Activated naive CD8-positive, alpha-beta T cell treated with anti-CD3 and anti-CD28 coated beads, Interleukin-2, amount 50 U/mL, for 24 hours (primary cell): Measurements from ENCODE around the gene C14orf132.

Experiments
- ATAC-seq: fragments of 150-1000 bp; cut with Tn5 transposase; one replicate; pipeline ENCODE4 v1.10.0; 2021
- DNase-seq: peaks from one replicate; pipeline ENCODE4 v3.0.0; 2021
- H3K27ac Mint-ChIP-seq: one replicate; pipeline ENCODE4 v1.8.0; 2021; ENCODE audit warnings: mild to moderate bottlenecking, mixed read lengths
- H3K27me3 Mint-ChIP-seq: one replicate; pipeline ENCODE4 v1.8.0; 2021; ENCODE audit warnings: mixed read lengths
- H3K36me3 Mint-ChIP-seq: one replicate; pipeline ENCODE4 v1.8.0; 2021; ENCODE audit warnings: low read depth, mixed read lengths
- H3K4me1 Mint-ChIP-seq: one replicate; pipeline ENCODE4 v1.8.0; 2021; ENCODE audit warnings: mixed read lengths
- H3K4me3 Mint-ChIP-seq: one replicate; pipeline ENCODE4 v1.8.0; 2021; ENCODE audit warnings: mild to moderate bottlenecking, moderate library complexity, mixed read lengths
- H3K9me3 Mint-ChIP-seq: one replicate; pipeline ENCODE4 v1.8.0; 2021; ENCODE audit warnings: mixed read lengths

The C14orf132 gene

DNA sequence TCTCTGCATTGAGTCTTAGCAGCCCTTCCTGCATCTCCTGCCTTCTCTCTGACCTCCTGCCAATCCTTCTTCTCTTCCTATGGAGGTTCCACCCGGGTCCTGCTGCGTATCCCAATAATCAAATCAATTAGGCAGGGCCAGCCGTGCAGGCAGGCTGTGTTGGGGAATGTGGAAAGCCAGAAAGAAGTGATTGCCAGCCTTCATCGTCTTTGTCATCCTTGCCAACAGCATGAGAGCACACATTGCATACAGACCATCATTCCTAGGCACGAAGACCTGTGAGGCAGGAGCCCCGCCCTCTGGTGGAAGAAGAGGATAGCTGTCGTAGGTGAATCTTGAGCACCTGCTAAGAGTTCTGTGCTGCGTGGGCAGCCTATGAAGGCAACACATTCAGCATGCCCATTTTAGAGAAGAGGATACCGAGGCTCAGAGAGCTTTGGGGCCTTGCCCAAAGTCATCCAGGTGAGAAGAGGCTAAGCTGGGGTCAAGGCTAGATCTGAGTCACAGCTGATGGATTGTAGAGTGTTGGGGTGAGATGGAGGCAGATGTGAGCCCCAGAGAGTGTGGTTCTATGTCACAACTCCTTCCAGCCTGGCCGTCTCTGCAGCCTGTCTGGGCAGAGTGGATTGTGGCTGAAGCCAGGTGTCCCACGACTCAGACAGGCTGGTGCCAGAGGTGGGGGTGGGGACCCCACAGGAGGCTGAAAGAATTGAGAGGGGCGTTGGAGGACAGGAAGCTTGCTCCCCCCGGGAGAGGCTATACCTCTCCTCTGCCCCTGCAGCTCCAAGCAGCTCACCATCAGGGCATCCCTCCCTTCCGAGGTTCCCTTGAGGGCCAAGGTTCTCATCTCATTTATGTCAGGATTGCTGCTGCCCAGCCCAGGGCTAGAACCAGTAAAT lies 12.7 kb downstream of the C14orf132 start:
- Mint-ChIP-seq H3K9me3 (no peaks in the 10 kb centered on the region), H3K4me3 (no peak overlapping the region), H3K27ac (no peak overlapping the region), H3K4me1 (no peaks in the 10 kb centered on the region), H3K36me3 (no peaks in the 10 kb centered on the region), H3K27me3 (peaks cover 10% of the 10 kb centered on the region)
- ATAC-seq, result peak; percentile 24
- DNase-seq, result no peak

- H3K4me1 Mint-ChIP-seq, result no peaks in the 10 kb centered on the region
- no peak for ATAC-seq
- no peaks in the 10 kb centered on the region for H3K36me3 Mint-ChIP-seq
- no peak for DNase-seq
- H3K9me3 Mint-ChIP-seq, result no peaks in the 10 kb centered on the region
- H3K27ac Mint-ChIP-seq, result no peak overlapping the region
- no peak overlapping the region for H3K4me3 Mint-ChIP-seq
- H3K27me3 Mint-ChIP-seq, result peaks cover 10% of the 10 kb centered on the region
Observed at GRCh38 chr14:96052541-96053247, 13.5 kb downstream of the C14orf132 start.

DNA sequence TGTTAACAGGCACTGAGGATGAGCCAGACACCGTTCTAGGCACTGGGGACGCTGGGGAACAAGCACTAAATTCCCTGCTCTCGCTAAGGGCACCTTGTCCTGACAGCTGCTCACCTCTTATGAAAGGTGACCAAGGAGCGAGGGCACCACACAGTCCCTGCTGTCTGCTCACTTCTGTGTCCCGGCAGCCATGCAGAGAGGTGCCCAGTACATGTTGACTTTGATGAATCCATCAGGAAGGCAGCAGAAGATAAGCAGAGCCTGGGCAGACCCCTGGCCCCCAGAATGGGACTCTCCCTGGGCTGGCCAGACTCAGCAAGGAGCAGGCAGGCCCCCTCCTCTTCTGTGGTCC lies 14.1 kb downstream of the C14orf132 start:
- ATAC-seq (no peak), DNase-seq (no peak)
- Mint-ChIP-seq H3K27me3 (peaks cover 10% of the 10 kb centered on the region), H3K36me3 (no peaks in the 10 kb centered on the region), H3K4me3 (no peak overlapping the region), H3K27ac (no peak overlapping the region), H3K9me3 (no peaks in the 10 kb centered on the region), H3K4me1 (no peaks in the 10 kb centered on the region)

- Mint-ChIP-seq H3K9me3 (no peaks in the 10 kb centered on the region), H3K27me3 (peaks cover 10% of the 10 kb centered on the region), H3K27ac (no peak overlapping the region), H3K4me3 (no peak overlapping the region), H3K36me3 (no peaks in the 10 kb centered on the region), H3K4me1 (no peaks in the 10 kb centered on the region)
- ATAC-seq (no peak), DNase-seq (no peak)
Observed at GRCh38 chr14:96053600-96054381, 14.6 kb downstream of the C14orf132 start.

DNA sequence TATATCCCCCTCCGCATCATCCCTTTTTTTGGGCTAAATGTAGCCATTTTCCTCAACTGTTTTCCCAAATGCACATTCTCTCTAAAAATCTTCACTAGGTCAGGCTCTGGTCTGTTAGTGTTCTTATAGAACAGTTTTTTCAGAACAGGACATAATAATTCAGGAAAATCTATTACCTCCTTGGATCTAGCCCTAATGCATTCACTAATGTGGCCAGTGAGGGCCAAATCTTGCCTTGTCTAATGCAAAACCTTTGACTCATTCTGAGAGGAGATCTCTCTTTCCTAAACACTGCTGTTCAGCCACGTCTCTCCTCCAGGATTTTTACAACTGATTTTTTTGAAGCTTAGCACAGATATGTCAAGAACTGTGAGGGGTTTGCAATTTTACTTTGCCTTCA lies 15.5 kb downstream of the C14orf132 start:
- ATAC-seq, result no peak

GRCh38 chr14:96055065-96055752 lies 16.0 kb downstream of the C14orf132 start:
- Mint-ChIP-seq H3K4me3 (no peak overlapping the region), H3K9me3 (no peaks in the 10 kb centered on the region), H3K4me1 (no peaks in the 10 kb centered on the region), H3K27me3 (peaks cover 13% of the 10 kb centered on the region), H3K27ac (no peak overlapping the region), H3K36me3 (no peaks in the 10 kb centered on the region)
- DNase-seq, result no peak
- ATAC-seq, result no peak

More for the DNA sequence above, 15.5 kb downstream of the C14orf132 start:
- H3K27me3 Mint-ChIP-seq, result peaks cover 12% of the 10 kb centered on the region
- H3K9me3 Mint-ChIP-seq, result no peaks in the 10 kb centered on the region
- no peaks in the 10 kb centered on the region for H3K4me1 Mint-ChIP-seq
- H3K27ac Mint-ChIP-seq, result no peak overlapping the region
- H3K36me3 Mint-ChIP-seq, result no peaks in the 10 kb centered on the region
- DNase-seq, result no peak
- no peak overlapping the region for H3K4me3 Mint-ChIP-seq

DNA sequence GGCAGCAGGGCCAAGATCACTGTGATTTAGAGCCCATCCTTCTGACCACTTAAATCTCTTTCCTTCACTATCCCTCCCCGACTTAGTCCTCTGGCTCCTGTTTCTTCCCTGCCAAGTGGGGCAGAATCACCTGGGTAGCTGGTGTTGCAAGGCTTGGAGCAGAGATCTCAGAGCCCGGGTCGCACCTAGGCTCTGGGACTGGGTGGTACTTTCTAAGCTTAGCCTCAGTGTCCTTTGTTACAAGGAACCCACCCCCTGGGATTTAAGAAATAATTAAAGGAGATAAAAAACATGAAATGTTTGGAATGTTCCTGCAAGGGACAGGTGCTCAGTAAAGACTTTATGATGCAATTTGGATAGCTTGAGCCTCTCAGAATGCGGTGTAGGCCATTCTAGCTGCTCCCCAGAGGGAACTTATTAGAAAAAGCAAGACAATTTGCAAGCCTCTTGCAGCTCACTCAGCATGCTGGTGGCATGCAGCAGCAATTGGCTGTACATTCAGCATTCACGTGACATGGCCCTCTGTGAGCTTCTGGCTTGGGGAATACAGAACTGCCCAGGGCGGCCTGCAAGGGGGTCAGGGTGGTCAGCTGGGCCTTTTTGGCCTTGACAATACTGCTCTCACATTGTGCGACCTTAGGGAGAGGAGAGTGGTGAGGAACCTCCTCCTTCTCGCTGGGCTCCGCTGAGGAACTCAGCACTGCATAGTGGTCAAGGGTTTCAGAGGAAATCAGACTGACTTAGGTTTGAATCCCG lies 16.8 kb downstream of the C14orf132 start:
- H3K4me3 Mint-ChIP-seq, result no peak overlapping the region
- DNase-seq (no peak), ATAC-seq (no peak)
- no peak overlapping the region for H3K27ac Mint-ChIP-seq
- no peaks in the 10 kb centered on the region for H3K9me3 Mint-ChIP-seq
- H3K4me1 Mint-ChIP-seq, result no peaks in the 10 kb centered on the region
- H3K27me3 Mint-ChIP-seq, result peaks cover 18% of the 10 kb centered on the region
- no peaks in the 10 kb centered on the region for H3K36me3 Mint-ChIP-seq

DNA sequence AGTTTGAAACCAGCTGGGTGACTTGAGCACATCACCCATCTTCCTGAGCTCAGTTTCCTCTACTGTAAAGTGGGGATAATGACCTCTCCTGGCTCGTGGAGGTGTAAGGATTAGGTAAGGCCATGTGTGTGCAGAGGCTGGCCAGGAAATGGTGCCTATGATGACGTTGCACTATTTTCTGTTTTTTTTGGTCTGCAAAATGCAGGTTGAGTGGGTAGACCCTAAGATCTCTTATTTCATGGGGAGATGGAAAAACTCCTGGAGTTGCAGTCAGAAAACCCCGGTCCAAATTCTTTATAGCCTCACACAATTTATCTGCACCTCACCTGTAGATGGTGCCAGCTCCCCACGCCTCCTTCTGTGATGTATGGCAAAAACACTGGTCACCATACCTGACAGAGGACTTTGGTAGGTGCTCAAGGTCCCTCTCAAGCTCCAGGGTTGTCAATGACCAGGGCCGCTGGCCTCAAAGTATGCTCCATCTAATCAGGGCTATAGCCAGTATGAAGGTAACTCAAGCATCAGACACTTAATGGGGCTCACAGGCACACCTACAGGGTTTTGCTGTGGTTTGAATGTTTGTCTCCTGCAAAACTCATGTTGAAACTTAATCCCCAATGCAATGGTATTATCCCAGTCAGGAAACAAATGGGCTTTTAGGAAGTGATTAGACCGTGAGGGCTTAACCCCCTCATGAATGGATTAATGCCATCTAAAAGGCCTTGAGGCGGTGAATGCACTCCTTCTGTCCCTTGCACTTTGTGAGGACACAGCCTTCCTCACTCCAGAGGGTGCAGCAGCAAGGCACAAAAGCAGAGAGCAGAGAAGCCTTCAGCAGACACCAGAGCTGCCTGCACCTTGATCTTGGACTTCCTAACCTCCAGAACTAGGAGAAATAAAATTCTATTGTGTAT lies 17.6 kb downstream of the C14orf132 start:
- Mint-ChIP-seq H3K4me3 (no peak overlapping the region), H3K27me3 (peaks cover 19% of the 10 kb centered on the region), H3K27ac (no peak overlapping the region), H3K36me3 (no peaks in the 10 kb centered on the region), H3K4me1 (no peaks in the 10 kb centered on the region), H3K9me3 (no peaks in the 10 kb centered on the region)
- no peak for DNase-seq
- no peak for ATAC-seq

DNA sequence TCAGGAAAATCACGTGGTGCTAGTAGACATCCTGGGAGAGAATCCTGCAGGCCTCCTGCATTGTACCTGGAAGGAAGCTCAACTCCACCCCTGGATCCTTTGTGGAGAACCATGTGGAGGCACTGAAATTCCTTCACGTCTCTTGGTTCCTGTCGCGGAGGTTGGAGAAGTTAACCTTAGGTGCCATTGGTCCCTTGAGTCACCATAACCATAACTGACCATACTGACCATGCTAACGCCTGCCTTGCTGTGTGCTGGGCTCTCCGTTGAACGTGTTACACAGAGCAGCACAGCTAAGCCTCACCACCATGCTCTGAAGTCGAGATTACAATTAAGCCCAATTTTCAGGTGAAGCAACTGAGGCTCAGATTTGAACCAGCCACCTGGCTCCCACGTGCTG lies 18.6 kb downstream of the C14orf132 start:
- H3K36me3 Mint-ChIP-seq, result no peaks in the 10 kb centered on the region
- no peaks in the 10 kb centered on the region for H3K4me1 Mint-ChIP-seq
- H3K9me3 Mint-ChIP-seq, result no peaks in the 10 kb centered on the region
- no peak for DNase-seq
- ATAC-seq, result no peak
- no peak overlapping the region for H3K27ac Mint-ChIP-seq
- H3K27me3 Mint-ChIP-seq, result peaks cover 17% of the 10 kb centered on the region
- no peak overlapping the region for H3K4me3 Mint-ChIP-seq

- no peak overlapping the region for H3K27ac Mint-ChIP-seq
- H3K4me3 Mint-ChIP-seq, result no peak overlapping the region
- H3K27me3 Mint-ChIP-seq, result peaks cover 19% of the 10 kb centered on the region
- DNase-seq, result no peak
- H3K9me3 Mint-ChIP-seq, result no peaks in the 10 kb centered on the region
- no peak for ATAC-seq
- no peaks in the 10 kb centered on the region for H3K36me3 Mint-ChIP-seq
- H3K4me1 Mint-ChIP-seq, result no peaks in the 10 kb centered on the region
Observed at GRCh38 chr14:96058576-96059200, 19.5 kb downstream of the C14orf132 start.

DNA sequence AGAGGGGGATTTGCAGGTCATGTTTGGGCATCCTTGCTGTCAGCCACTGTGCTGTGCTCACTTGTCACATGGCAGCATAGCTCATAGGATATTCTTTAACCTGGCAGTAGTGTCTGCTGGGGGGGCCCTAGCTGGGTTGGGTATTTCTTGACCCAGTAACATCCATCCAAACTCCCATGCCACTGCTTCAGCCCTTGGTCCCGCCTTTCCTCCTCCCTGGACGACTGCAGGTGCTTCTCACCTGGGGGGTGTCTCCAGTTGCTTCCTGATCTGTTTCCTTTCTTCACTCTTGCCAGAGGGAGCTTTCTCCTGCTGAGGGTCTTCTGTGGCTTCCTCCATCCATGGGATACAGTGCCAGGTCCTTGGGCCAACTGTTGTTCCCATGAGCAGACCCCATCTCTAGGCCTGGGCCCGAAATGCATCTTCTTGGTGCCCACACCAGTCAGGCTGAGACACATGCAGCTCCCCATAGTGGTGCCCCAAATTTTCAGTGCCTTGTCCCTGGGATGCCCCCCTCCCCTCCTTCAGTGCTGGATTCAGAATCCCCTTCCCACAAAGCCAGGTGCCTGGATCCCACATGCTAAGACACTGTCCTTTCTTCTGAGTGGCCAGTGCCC lies 20.5 kb downstream of the C14orf132 start:
- no peaks in the 10 kb centered on the region for H3K9me3 Mint-ChIP-seq
- ATAC-seq (no peak), DNase-seq (no peak)
- H3K4me3 Mint-ChIP-seq, result no peak overlapping the region
- H3K36me3 Mint-ChIP-seq, result no peaks in the 10 kb centered on the region
- H3K4me1 Mint-ChIP-seq, result no peaks in the 10 kb centered on the region
- peaks cover 22% of the 10 kb centered on the region for H3K27me3 Mint-ChIP-seq
- H3K27ac Mint-ChIP-seq, result no peak overlapping the region

- Mint-ChIP-seq H3K9me3 (no peaks in the 10 kb centered on the region), H3K4me3 (no peak overlapping the region), H3K4me1 (no peaks in the 10 kb centered on the region), H3K36me3 (no peaks in the 10 kb centered on the region), H3K27ac (no peak overlapping the region), H3K27me3 (peaks cover 24% of the 10 kb centered on the region)
- DNase-seq (no peak), ATAC-seq (no peak)
Observed at GRCh38 chr14:96060186-96060933, 21.2 kb downstream of the C14orf132 start.
